ENCODE results near the gene ARMC7.

The ARMC7 gene

DNA sequence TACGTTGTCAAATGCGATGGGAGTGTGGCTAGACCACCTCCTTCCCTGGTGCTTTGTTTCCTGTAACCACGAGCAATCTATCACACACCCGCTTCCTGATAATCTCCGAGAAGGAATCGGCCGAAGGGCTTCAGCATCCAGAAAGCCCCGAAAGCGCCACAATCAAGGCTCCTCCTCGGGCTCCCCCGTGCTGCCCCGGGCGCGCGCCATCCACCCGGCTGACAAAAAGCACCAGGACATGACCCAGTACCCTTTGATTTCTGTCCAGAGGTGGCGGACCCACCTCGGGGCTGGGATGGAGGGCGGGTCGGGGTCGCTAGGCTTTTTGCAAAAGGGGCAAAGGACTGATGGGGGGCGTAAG, 743 bp upstream of the ARMC7 start:
- ChIA-PET POLR2A (interaction anchor here (0.6 to 0.7 kb wide), 3 partner anchors 12 to 17 kb away, joined by 3 to 4 read pairs (median 3); no protein-coding TSS in a partner anchor), CTCF (interaction anchor here (0.6 to 9.4 kb wide), 8 partner anchors 14 to 94 kb away, joined by 3 to 231 read pairs (median 13); partner anchors contain the start of genes NT5C, NUP85 and SLC16A5)
- DNase-seq (ENCODE audit: low read depth, low spot score) = no peak
- peak overlapping the region; percentile 79 for H3K4me3 ChIP-seq (ENCODE audit: low read depth, low read length)
- TF ChIP-seq, protein P1, sequence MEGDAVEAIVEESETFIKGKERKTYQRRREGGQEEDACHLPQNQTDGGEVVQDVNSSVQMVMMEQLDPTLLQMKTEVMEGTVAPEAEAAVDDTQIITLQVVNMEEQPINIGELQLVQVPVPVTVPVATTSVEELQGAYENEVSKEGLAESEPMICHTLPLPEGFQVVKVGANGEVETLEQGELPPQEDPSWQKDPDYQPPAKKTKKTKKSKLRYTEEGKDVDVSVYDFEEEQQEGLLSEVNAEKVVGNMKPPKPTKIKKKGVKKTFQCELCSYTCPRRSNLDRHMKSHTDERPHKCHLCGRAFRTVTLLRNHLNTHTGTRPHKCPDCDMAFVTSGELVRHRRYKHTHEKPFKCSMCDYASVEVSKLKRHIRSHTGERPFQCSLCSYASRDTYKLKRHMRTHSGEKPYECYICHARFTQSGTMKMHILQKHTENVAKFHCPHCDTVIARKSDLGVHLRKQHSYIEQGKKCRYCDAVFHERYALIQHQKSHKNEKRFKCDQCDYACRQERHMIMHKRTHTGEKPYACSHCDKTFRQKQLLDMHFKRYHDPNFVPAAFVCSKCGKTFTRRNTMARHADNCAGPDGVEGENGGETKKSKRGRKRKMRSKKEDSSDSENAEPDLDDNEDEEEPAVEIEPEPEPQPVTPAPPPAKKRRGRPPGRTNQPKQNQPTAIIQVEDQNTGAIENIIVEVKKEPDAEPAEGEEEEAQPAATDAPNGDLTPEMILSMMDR (IDR thresholded peaks at IDR 0.05; ENCODE audit: insufficient read depth, low read length, missing control alignments) = no peak

DNA sequence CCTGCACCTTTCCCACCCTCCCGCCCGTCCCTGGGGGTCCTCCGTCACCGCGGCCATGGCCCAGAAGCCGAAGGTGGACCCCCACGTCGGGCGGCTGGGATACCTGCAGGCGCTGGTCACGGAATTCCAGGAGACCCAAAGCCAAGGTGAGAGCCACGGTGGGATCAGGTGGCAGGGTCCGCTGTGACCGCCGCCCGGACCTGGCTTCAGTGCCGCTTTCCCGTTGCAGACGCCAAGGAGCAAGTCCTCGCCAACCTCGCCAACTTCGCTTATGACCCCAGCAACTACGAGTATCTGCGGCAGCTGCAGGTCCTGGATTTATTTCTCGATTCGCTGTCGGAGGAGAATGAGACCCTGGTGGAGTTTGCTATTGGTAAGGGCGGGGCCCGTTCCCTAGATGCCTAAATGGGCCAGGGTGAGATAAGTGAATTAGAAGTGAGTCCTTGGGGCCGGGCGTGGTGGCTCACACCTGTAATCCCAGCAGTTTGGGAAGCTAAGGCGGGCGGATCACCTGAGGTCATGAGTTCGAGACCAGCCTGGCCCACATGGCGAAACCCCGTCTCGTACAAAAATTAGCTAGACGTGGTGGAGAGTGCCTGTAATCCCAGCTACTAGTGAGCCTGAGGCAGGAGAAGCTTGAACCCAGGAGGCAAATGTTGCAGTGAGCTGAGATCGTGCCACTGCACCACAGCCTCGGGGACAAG, 617 bp downstream of the ARMC7 start:
- H3K4me3 ChIP-seq (ENCODE audit: low read depth, low read length) = peak overlapping the region; percentile 79
- TF ChIP-seq, protein P1 (IDR thresholded peaks at IDR 0.05; ENCODE audit: insufficient read depth, low read length, missing control alignments) = no peak
- ChIA-PET POLR2A (interaction anchor here (0.7 kb wide), 1 partner anchor 75 kb away, joined by 3 read pairs; no protein-coding TSS in a partner anchor), CTCF (interaction anchor here (0.8 to 9.4 kb wide), 13 partner anchors 8 to 188 kb away, joined by 3 to 231 read pairs (median 6); partner anchors contain the start of genes NT5C and NUP85)
- DNase-seq (ENCODE audit: low read depth, low spot score) = no peak

DNA sequence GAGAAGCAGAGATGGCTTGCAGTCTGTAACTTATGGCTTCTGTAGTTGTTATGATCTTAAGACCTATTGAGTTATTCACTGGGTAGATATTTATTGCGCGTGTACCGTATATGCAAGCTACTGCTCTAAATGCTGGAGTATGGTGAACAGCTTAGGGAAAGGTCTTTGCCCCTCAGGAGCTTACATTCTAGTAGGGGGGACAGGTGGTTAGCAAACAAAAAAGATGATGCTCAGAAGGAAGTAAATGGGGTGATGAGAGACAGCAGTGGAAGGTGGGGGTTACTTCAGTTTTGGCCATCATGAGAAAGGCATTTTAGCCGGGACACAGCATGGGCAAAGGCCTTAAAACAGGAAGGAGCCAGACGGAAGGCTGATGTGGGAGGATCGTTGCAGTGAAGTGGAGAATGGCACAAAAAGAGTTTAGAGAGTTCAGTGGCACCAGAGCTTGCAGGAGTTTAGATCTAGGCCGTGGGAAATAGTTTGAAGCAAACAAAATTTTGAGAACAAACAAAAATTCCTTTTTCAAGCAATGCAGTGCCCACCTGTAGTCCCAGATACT, 2.1 kb downstream of the ARMC7 start:
- ChIA-PET POLR2A (interaction anchor here (0.7 kb wide), 1 partner anchor 24 kb away, joined by 3 read pairs; no protein-coding TSS in a partner anchor), CTCF (interaction anchor here (0.6 to 9.4 kb wide), 19 partner anchors 6 to 301 kb away, joined by 3 to 231 read pairs (median 6); partner anchors contain the start of genes NT5C and NUP85)
- H3K4me3 ChIP-seq (ENCODE audit: low read depth, low read length) = no peak overlapping the region; the same call in 1 of the 2 replicates
- TF ChIP-seq, protein P1 (IDR thresholded peaks at IDR 0.05; ENCODE audit: insufficient read depth, low read length, missing control alignments) = no peak
- DNase-seq (ENCODE audit: low read depth, low spot score) = no peak

DNA sequence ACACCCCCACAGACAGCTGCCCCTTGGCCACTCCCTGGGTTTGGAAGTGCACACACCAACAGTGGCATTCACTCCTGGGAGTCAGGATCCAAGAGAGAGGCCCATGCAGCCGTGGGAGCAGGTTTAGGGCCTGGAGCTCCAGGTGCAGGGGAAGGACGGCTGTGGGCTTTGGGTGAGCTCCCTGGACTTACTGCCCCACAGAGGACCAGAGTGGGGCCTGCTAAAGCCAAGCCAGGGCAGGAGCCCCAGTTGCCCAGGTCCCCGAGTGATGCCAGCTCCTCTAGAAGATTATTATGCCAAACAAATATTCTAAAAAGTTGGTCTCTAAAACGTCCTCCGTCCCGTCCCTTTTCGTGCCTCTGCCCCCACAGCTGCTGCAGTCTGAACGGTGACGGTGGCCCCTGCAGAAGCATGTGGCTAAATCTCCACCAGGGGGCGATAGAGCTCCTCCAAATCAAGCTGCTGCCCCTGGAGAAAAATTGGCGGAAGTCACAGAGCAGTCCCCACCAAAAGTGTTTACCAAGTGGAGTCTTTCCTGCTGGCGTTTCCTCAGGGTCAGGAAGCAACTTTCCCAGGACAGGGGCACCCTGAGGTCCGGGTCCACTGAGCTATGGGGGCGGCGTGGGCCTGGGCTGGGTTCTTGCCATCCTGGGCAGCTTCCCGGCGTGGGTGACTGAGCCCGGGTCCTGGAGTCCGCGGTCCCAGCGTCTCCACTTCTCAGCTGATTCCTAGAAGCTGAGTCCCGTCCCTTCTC, 4.2 kb downstream of the ARMC7 start:
- TF ChIP-seq, protein P1 (IDR thresholded peaks at IDR 0.05; ENCODE audit: insufficient read depth, low read length, missing control alignments) = peak; percentile 91
- ChIA-PET POLR2A (interaction anchor here (0.8 to 1.8 kb wide), 6 partner anchors 11 to 125 kb away, joined by 3 to 19 read pairs (median 6); partner anchors contain the start of genes NT5C and SLC16A5), CTCF (interaction anchor here (0.8 to 9.4 kb wide), 61 partner anchors 9 to 634 kb away, joined by 3 to 231 read pairs (median 8); partner anchors contain the start of genes GGA3, MIF4GD, MRPL58 and MRPS7)
- peak overlapping the region; percentile 57 for H3K4me3 ChIP-seq (ENCODE audit: low read depth, low read length)
- peak; percentile 31 for DNase-seq (ENCODE audit: low read depth, low spot score)

DNA sequence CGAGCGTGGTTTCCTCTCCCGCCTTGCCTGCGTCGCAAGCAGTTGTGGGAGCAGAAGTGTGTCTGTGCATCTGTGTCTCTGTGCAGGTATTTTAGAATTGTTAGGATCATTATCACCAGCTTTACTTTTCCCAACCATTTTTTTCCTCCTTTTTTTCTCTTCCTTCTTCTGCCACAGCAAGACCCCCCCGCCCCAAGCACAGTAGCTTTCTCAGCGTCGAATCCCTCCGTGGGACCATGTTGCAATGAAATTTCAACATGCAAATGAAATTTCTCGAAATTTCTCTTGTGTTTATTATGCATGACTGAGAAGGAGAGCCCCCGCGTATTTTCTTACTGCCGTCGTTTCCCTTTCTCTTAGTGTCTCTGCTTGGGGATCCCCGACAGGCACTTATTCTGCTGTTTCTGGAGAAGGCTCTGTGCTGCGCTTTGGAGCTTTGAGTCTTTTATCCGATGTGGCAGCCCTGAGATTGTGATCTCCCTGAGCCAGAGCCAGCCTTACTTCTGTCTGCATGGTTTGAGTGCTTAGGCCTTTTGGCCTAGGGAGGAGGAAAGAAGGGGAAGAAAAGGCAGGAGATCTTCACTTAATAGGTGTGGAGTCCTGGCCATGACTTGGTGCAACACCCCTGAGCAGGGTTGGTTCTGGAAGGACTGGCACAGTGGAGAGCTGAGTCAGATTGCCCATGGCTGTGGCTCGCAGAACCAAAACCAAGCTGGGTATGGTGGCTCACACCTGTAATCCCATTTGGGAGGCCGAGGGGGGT, 5.0 kb downstream of the ARMC7 start:
- peak overlapping the region; percentile 57 for H3K4me3 ChIP-seq (ENCODE audit: low read depth, low read length)
- CTCF ChIA-PET = interaction anchor here (0.7 to 9.4 kb wide), 62 partner anchors 9 to 633 kb away, joined by 3 to 231 read pairs (median 8); partner anchors contain the start of genes GGA3, MIF4GD, MRPL58 and MRPS7
- POLR2A ChIA-PET = interaction anchor here (1.0 to 1.8 kb wide), 5 partner anchors 10 to 124 kb away, joined by 3 to 19 read pairs (median 8); partner anchors contain the start of genes NT5C and SLC16A5
- TF ChIP-seq, protein P1 (IDR thresholded peaks at IDR 0.05; ENCODE audit: insufficient read depth, low read length, missing control alignments) = no peak
- no peak for DNase-seq (ENCODE audit: low read depth, low spot score)

Measured in AG04449 (cell line).